Mucosa of rectum (tissue), 2 donors: ENCODE results near the gene TRIM8.
"Not testable (repeated sequence)": the region's sequence is repeated elsewhere in the genome, so short reads cannot be mapped to it uniquely, and the experiment has no call there.

ENCODE experiments used
- H3K27ac ChIP-seq, 2 donors: one replicate each; pipeline ENCODE4 v1.7.0; 2013; ENCODE audit warnings: inconsistent platforms in 2 of 2, low read depth in 2 of 2, low read length in 2 of 2
- H3K27me3 ChIP-seq, 2 donors: one replicate each; pipeline ENCODE4 v1.7.0; 2013; ENCODE audit warnings: low read length in 2 of 2; ENCODE audit not compliant: control insufficient read depth in 2 of 2, insufficient read depth in 2 of 2
- H3K36me3 ChIP-seq, 2 donors: one replicate each; pipeline ENCODE4 v1.7.0; 2013; ENCODE audit warnings: low read length in 2 of 2; ENCODE audit not compliant: control insufficient read depth in 2 of 2, insufficient read depth in 2 of 2
- H3K4me1 ChIP-seq, 2 donors: one replicate each; pipeline ENCODE4 v1.7.0; 2013; ENCODE audit warnings: low read length in 2 of 2, mild to moderate bottlenecking in 1 of 2; ENCODE audit not compliant: control insufficient read depth in 2 of 2, insufficient read depth in 2 of 2
- H3K4me3 ChIP-seq, 2 donors: one replicate each; pipeline ENCODE4 v1.7.0; 2013; ENCODE audit warnings: low read length in 2 of 2
- H3K9ac ChIP-seq, 2 donors: one replicate each; pipeline ENCODE4 v1.7.0; 2013; ENCODE audit warnings: low read length in 2 of 2, low read depth in 1 of 2, mild to moderate bottlenecking in 1 of 2
- H3K9me3 ChIP-seq, 2 donors: one replicate each; pipeline ENCODE4 v1.7.0; 2013; ENCODE audit warnings: low read length in 2 of 2; ENCODE audit not compliant: control insufficient read depth in 2 of 2
- donor health status: healthy.
- donor health status: Normal muscosa, but diverticular disease.

Gene TRIM8

DNA sequence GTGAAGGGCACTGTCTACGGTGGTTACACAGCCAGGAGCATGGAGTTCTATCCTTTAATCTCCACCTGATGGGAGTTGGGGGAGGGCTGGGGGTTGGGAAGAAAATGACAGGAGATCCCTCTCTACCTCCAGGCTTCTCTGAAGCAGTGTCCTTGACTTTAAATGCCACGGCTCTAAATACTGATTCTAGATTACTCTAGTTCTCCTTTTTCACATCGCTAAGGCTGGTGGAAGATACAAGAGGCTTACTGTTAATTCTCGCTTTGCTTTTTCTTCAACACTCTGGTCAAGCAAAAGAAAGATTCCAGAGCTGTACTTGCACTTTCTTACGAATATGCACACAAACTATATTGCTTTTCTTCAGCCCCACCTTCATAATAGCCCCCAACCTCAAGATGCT lies 39.5 kb downstream of the TRIM8 start:
- no peaks in the 10 kb centered on the region for H3K9me3 ChIP-seq
- no peaks in the 10 kb centered on the region for H3K27me3 ChIP-seq
- peaks cover 4 to 6% of the 10 kb centered on the region in 2 donors for H3K36me3 ChIP-seq
- H3K4me1 ChIP-seq, result peaks cover 0 to 5% of the 10 kb centered on the region in 2 donors
- no peak overlapping the region for H3K4me3 ChIP-seq
- H3K27ac ChIP-seq, result no peak overlapping the region
- H3K9ac ChIP-seq, result no peak overlapping the region

DNA sequence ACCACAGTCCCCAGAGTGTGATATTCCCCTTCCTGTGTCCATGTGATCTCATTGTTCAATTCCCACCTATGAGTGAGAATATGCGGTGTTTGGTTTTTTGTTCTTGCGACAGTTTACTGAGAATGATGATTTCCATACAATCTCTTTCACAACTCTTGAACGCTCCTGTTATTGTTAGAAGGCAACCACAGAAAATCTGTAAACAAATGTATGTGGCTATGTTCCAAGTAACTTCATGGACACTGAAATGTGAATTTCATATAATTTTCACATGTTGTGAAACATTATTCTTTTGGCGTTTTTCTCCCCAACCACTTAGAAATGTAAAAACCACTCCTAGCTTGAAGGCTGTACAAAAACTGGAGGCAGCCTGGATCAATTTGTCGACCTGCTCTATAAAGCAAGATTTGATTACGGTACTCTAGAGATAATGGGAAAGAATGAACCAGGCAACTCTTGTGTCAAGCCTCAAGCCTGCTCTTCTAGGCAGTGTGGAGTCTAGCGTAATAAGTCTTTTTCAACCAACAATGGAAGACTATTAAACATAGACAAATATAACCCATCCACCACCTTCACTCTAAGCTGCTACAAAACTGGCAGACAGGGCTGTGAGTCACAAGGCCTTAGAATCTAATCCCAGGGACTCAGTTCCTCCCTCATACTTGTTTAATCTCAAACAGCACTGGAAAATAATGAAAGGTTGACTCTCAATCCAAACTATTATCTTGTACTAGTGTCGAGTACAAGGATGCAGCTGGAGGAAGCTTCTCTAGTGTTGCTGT lies 47.2 kb downstream of the TRIM8 start:
- Histone ChIP-seq H3K9me3 (no peaks in the 10 kb centered on the region), H3K27ac (no peak overlapping the region), H3K4me3 (no peak overlapping the region), H3K4me1 (no peaks in the 10 kb centered on the region), H3K9ac (no peak overlapping the region), H3K36me3 (peaks cover 0 to 3% of the 10 kb centered on the region in 2 donors), H3K27me3 (no peaks in the 10 kb centered on the region)

DNA sequence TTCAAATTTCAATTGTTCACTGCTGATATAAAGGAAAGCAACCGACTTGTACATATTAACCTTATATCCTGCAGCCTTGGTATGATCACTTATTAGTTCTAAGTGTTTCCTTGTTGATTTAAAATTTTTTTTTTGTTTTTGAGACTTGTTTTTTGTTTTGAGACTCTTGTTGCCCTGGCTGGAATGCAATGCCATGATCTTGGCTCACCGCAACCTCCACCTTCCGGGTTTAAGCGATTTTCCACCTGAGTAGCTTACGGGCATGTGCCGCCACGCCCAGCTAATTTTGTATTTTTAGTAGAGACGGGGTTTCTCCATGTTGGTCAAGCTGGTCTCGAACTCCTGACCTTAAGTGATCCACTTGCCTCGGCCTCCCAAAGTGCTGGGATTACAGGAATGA lies 51.1 kb downstream of the TRIM8 start:
- not testable (repeated sequence) for H3K9me3 ChIP-seq, H3K4me3 ChIP-seq, H3K27ac ChIP-seq, H3K4me1 ChIP-seq, H3K9ac ChIP-seq, H3K27me3 ChIP-seq
- peaks cover 12 to 19% of the 10 kb centered on the region in 2 donors for H3K36me3 ChIP-seq

DNA sequence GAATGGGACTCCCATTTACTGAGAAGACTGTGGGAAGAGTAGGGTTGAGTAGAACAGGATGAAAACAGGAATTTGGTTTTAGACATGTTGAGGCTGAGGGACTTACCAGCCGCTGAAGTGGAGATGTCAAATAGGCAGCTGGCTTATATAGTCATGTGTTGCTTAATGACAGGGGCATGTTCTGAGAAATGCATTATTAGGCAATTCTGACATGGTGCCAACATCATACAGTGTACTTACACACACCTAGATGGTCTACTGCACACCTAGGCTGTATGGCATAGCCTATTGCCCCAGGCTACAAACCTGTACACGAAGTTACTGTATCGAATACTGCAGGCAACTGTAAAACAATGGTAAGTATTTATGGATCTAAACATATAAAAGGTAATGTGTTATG lies 52.5 kb downstream of the TRIM8 start:
- H3K9me3 ChIP-seq, result no peaks in the 10 kb centered on the region

DNA sequence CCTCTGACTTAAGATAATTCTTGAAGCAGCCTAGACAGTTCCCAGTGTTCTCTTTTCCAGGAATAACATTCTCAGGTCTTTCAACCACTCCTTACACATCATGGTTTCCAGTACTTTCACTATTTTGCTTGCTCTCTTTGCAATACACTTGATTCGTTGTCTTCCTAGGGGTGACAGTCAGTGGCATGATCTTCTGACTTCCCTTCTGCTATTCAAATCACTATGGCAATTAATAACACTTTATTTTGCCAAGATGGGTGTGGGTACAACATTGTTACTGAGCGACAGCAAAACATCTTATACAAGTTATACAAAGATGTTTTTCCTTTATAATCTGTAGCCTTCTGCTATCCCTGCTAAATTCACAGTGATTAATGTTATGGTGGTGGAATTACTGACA lies 54.6 kb downstream of the TRIM8 start:
- no peaks in the 10 kb centered on the region for H3K4me1 ChIP-seq
- no peak overlapping the region for H3K4me3 ChIP-seq
- H3K9ac ChIP-seq, result no peak overlapping the region
- H3K27ac ChIP-seq, result no peak overlapping the region
- peaks cover 12 to 17% of the 10 kb centered on the region in 2 donors for H3K36me3 ChIP-seq
- no peaks in the 10 kb centered on the region for H3K27me3 ChIP-seq
- no peaks in the 10 kb centered on the region for H3K9me3 ChIP-seq

More for the DNA sequence above, 52.5 kb downstream of the TRIM8 start:
- H3K27ac ChIP-seq, result no peak overlapping the region
- no peak overlapping the region for H3K4me3 ChIP-seq
- no peaks in the 10 kb centered on the region for H3K27me3 ChIP-seq
- peaks cover 12 to 19% of the 10 kb centered on the region in 2 donors for H3K36me3 ChIP-seq
- H3K4me1 ChIP-seq, result no peaks in the 10 kb centered on the region
- no peak overlapping the region for H3K9ac ChIP-seq

DNA sequence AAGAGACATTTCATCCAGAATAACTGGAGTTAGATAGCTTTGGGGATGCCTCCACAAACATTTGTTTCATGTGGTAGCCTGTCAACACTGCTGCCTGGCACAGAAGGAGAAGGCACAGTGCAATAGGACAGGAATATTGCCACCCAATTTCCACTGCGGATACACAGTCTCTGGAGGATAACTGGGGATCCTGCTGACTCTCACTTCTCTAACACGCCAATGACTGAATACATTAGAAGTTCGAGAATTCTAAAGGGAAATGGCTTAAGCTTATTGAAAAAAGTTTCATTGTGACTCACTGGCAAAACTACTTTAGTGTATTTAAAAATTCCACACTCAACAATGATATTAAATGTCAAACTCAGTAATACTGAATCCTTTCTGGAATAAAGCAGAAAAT lies 57.0 kb downstream of the TRIM8 start:
- Histone ChIP-seq H3K4me1 (no peaks in the 10 kb centered on the region), H3K4me3 (no peak overlapping the region), H3K27me3 (no peaks in the 10 kb centered on the region), H3K9ac (no peak overlapping the region), H3K27ac (no peak overlapping the region), H3K36me3 (peaks cover 12 to 20% of the 10 kb centered on the region in 2 donors), H3K9me3 (no peaks in the 10 kb centered on the region)

DNA sequence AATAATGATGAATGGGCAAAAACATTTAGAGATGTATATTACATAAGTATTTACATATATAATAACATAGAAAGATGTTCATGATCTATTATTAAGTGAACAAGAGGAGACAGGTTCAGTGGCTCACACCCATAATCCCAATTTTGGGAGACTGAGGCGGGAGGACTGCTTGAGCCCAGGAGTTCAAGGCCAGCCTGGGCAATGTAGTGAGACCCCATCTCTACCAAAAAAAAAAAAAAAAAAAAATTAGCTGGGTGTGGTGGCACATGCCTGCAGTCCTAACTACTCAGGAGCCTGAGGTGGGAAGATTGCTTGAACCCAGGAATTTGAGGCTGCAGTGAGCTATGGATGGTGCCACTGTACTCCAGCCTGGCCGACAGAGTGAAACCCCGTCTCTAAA lies 57.5 kb downstream of the TRIM8 start:
- H3K9me3 ChIP-seq, result no peaks in the 10 kb centered on the region
- H3K4me1 ChIP-seq, result no peaks in the 10 kb centered on the region

DNA sequence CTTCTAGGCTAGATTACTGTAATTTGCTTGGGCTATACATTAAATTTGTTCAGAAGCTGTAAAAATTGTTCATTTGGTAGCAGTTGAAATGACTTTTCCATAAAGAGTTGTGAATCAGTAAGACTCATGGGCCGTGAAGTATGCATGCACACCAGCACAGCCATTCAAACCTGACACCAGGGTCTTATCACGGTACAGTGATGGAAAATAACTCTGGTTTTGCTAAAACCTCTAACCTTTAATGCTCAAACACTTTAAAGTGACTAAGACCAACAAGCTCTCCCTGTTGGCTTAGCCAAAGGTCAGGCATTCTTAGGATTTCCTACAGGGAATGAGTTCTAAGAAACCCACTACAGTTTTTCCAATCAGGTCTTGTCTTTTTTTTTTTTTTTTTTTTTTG lies 58.5 kb downstream of the TRIM8 start:
- H3K27me3 ChIP-seq, result no peaks in the 10 kb centered on the region
- H3K4me3 ChIP-seq, result no peak overlapping the region
- H3K27ac ChIP-seq, result no peak overlapping the region
- H3K36me3 ChIP-seq, result peaks cover 9 to 16% of the 10 kb centered on the region in 2 donors
- H3K9ac ChIP-seq, result no peak overlapping the region
- no peaks in the 10 kb centered on the region for H3K4me1 ChIP-seq
- H3K9me3 ChIP-seq, result no peaks in the 10 kb centered on the region

More for the DNA sequence above, 57.5 kb downstream of the TRIM8 start:
- Histone ChIP-seq H3K27ac (no peak overlapping the region), H3K27me3 (no peaks in the 10 kb centered on the region), H3K4me3 (no peak overlapping the region), H3K36me3 (peaks cover 9 to 20% of the 10 kb centered on the region in 2 donors), H3K9ac (no peak overlapping the region)

DNA sequence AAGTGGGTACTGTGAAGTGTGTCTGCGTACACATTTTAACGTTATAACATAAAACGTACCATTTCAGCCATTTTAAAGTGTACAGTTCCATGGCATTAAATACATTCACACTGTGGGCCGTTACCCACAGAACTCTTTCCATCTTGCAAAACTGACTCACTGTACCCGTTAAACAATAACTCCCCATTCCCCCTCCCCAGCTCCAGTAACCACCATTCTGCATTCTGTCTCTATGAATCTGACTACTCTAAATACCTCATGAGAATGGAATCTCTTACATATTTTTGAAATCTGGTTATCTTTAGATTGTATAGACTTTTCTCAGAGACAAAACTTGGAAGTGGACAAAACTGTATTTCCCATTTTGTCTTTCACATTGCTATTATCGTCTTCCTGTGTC lies 60.6 kb downstream of the TRIM8 start:
- H3K27ac ChIP-seq, result no peak overlapping the region
- no peak overlapping the region for H3K9ac ChIP-seq
- no peaks in the 10 kb centered on the region for H3K27me3 ChIP-seq
- H3K36me3 ChIP-seq, result peaks cover 0 to 3% of the 10 kb centered on the region in 2 donors
- H3K9me3 ChIP-seq, result no peaks in the 10 kb centered on the region
- no peaks in the 10 kb centered on the region for H3K4me1 ChIP-seq
- no peak overlapping the region for H3K4me3 ChIP-seq

DNA sequence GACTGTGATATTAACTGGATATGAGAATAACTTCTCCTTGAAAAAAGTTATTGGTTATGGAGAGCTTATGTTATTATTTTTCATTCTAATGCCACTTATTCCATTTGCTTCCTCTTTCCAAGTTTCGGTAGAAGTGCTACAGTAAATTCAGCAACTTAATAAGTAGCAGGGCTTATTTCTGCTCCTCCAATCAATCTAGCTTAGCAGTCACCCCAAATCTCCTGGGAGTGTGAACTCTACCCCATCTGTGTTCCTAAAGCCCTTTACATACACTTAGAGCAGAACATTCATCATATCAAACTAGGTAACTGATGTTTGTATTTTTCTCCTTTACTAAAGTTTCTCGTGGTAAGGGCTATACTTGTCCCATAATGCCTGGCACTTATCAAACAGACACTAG lies 61.3 kb downstream of the TRIM8 start:
- Histone ChIP-seq H3K9me3 (no peaks in the 10 kb centered on the region), H3K4me3 (no peak overlapping the region), H3K9ac (no peak overlapping the region), H3K27ac (no peak overlapping the region), H3K4me1 (no peaks in the 10 kb centered on the region), H3K36me3 (peaks cover 0 to 3% of the 10 kb centered on the region in 2 donors), H3K27me3 (no peaks in the 10 kb centered on the region)
